GM10266 (cell line): Measurements from ENCODE around the gene EEA1.
A peak's percentile ranks its signal among the peaks of the same experiment; 100 is the strongest.

ENCODE experiments used
- DNase-seq: peaks from one replicate; pipeline ENCODE4 v3.0.0; 2012; ENCODE audit errors: extremely low spot score
- CTCF ChIP-seq: IDR thresholded peaks from 2 replicates; pipeline ENCODE4 v1.5.1; 2012; ENCODE audit warnings: mild to moderate bottlenecking, low read depth; ENCODE audit not compliant: control insufficient read depth, insufficient read depth; ENCODE audit errors: missing control alignments

EEA1 gene

GRCh38 chr12:92928962-92929915 lies at the start of gene EEA1:
Gene EEA1 (minus strand): TSS chr12:92929295. CDS start chr12:92929066, 229 bp downstream.
- no peak for TF ChIP-seq CTCF

GRCh38 chr12:92978607-92979006 lies 49.5 kb upstream of the EEA1 start:
- no peak for DNase-seq
- no peak for TF ChIP-seq CTCF

More at GRCh38 chr12:92928962-92929915, at the start of gene EEA1:
- peak; percentile 98 for DNase-seq

GRCh38 chr12:92977326-92977725 lies 48.2 kb upstream of the EEA1 start:
- no peak for TF ChIP-seq CTCF
- DNase-seq = no peak

- DNase-seq = no peak
- no peak for TF ChIP-seq CTCF
Observed at GRCh38 chr12:92974759-92975158, 45.7 kb upstream of the EEA1 start.

GRCh38 chr12:92973614-92974013 lies 44.5 kb upstream of the EEA1 start:
- no peak for TF ChIP-seq CTCF
- no peak for DNase-seq

GRCh38 chr12:92971859-92972524 lies 42.9 kb upstream of the EEA1 start:
- DNase-seq = no peak
- no peak for TF ChIP-seq CTCF
